Retinal pigment epithelial cell (primary cell): ENCODE measurements around the gene VWF.
"Not testable (repeated sequence)": the region's sequence is repeated elsewhere in the genome, so short reads cannot be mapped to it uniquely, and the experiment has no call there.

Experiments used
- DNase-seq: peaks from one replicate; pipeline ENCODE4 v3.0.0-alpha.2; 2010; ENCODE audit warnings: low read depth
- H3K4me3 ChIP-seq: 2 replicates; pipeline ENCODE4 v1.5.1; 2011; ENCODE audit warnings: mild to moderate bottlenecking, low read length, control low read depth, moderate library complexity
- CTCF ChIP-seq: conservative IDR thresholded peaks from 2 replicates; pipeline ENCODE4 v1.5.1; 2011; ENCODE audit warnings: low read depth, low read length, control low read depth, inconsistent platforms

The VWF gene

GRCh38 chr12:6143303-6143675 lies 18.8 kb upstream of the VWF start:
- no peak for TF ChIP-seq CTCF
- DNase-seq: no peak
- H3K4me3 ChIP-seq: no peak overlapping the region

GRCh38 chr12:6142368-6143302 lies 18.2 kb upstream of the VWF start:
- not testable (repeated sequence) for H3K4me3 ChIP-seq, DNase-seq

- H3K4me3 ChIP-seq, DNase-seq: not testable (repeated sequence)
Measured at GRCh38 chr12:6141731-6142367, 17.4 kb upstream of the VWF start.

GRCh38 chr12:6140651-6141447 lies 16.4 kb upstream of the VWF start:
- no peak overlapping the region for H3K4me3 ChIP-seq
- DNase-seq: no peak
- no peak for TF ChIP-seq CTCF

GRCh38 chr12:6135071-6135470 lies 10.6 kb upstream of the VWF start:
- H3K4me3 ChIP-seq: no peak overlapping the region
- no peak for TF ChIP-seq CTCF
- DNase-seq: no peak

- no peak for TF ChIP-seq CTCF
- no peak for DNase-seq
- no peak overlapping the region for H3K4me3 ChIP-seq
Measured at GRCh38 chr12:6133642-6134041, 9.2 kb upstream of the VWF start.

- DNase-seq: no peak
- no peak for TF ChIP-seq CTCF
Measured at GRCh38 chr12:6132496-6132895, 8.0 kb upstream of the VWF start.

GRCh38 chr12:6125310-6125608 lies 789 bp upstream of the VWF start:
- H3K4me3 ChIP-seq: no peak overlapping the region
- no peak for DNase-seq
- no peak for TF ChIP-seq CTCF

More at GRCh38 chr12:6132496-6132895, 8.0 kb upstream of the VWF start:
- no peak overlapping the region for H3K4me3 ChIP-seq
